Mesothelial cell of epicardium (in vitro differentiated cells): ENCODE results near the gene RAI1. TPM values are rescaled to one million over a fixed set of nuclear protein-coding genes. Genes with fewer than 3 reads are reported as not detected.

Source experiments
- DNase-seq, 2 experiments: peaks; one replicate each; pipeline ENCODE4 v3.0.0; 2021; ENCODE audit warnings: low spot score in 2 of 2; ENCODE audit not compliant: unreplicated experiment in 2 of 2
- H3K27ac Mint-ChIP-seq: 2 replicates; pipeline ENCODE4 v1.8.0; 2021; ENCODE audit warnings: mixed read lengths
- H3K27me3 Mint-ChIP-seq: 2 replicates; pipeline ENCODE4 v1.8.0; 2021; ENCODE audit warnings: low read depth, mixed read lengths
- H3K36me3 Mint-ChIP-seq: 2 replicates; pipeline ENCODE4 v1.8.0; 2021; ENCODE audit warnings: mixed read lengths
- H3K4me1 Mint-ChIP-seq: 2 replicates; pipeline ENCODE4 v1.8.0; 2021; ENCODE audit warnings: mixed read lengths
- H3K4me3 Mint-ChIP-seq: 2 replicates; pipeline ENCODE4 v1.8.0; 2021; ENCODE audit warnings: mild to moderate bottlenecking, moderate library complexity, mixed read lengths
- H3K9me3 Mint-ChIP-seq: 2 replicates; pipeline ENCODE4 v1.8.0; 2021; ENCODE audit warnings: mixed read lengths
- total RNA-seq: library from RNA; stranded (reverse); gene quantifications from 3 replicates; pipeline ENCODE4 v1.2.1, GENCODE V29; 2021
- TF ChIP-seq, protein P1 (sequence below): fragments of 200-600 bp; sonication (generic); IDR thresholded peaks from one replicate; pipeline ENCODE4 v1.5.0; 2021; ENCODE audit warnings: antibody characterized with exemption; ENCODE audit not compliant: unreplicated experiment

Gene RAI1
- total RNA-seq, 1 donor from 2014 or later = 137 TPM

DNA sequence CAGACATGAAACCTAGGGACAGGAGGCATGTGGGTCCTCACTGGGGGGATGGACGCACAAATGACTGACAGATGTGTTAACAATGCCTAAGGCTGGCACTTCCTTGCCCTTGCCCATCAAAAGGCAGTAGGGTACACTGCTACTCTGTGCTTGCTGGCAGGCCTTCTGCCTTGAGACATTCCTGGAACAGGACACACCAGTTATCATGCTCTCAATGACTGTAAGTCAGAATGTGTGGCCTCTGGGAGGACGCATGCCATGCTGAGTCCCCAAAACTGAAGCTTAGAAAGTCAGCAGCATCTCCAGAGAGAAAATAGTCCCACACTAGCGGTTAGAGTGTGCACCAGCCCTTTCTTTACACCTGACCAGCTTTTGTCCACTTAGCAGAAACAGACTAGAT, 171.7 kb downstream of the RAI1 start:
- no peak overlapping the region for H3K4me3 Mint-ChIP-seq
- no peaks in the 10 kb centered on the region for H3K9me3 Mint-ChIP-seq
- TF ChIP-seq, protein P1, sequence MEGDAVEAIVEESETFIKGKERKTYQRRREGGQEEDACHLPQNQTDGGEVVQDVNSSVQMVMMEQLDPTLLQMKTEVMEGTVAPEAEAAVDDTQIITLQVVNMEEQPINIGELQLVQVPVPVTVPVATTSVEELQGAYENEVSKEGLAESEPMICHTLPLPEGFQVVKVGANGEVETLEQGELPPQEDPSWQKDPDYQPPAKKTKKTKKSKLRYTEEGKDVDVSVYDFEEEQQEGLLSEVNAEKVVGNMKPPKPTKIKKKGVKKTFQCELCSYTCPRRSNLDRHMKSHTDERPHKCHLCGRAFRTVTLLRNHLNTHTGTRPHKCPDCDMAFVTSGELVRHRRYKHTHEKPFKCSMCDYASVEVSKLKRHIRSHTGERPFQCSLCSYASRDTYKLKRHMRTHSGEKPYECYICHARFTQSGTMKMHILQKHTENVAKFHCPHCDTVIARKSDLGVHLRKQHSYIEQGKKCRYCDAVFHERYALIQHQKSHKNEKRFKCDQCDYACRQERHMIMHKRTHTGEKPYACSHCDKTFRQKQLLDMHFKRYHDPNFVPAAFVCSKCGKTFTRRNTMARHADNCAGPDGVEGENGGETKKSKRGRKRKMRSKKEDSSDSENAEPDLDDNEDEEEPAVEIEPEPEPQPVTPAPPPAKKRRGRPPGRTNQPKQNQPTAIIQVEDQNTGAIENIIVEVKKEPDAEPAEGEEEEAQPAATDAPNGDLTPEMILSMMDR = no peak
- H3K36me3 Mint-ChIP-seq = peaks cover 7% of the 10 kb centered on the region
- H3K27ac Mint-ChIP-seq = no peak overlapping the region
- H3K4me1 Mint-ChIP-seq = peaks cover 35% of the 10 kb centered on the region
- no peaks in the 10 kb centered on the region for H3K27me3 Mint-ChIP-seq
- no peak for DNase-seq

DNA sequence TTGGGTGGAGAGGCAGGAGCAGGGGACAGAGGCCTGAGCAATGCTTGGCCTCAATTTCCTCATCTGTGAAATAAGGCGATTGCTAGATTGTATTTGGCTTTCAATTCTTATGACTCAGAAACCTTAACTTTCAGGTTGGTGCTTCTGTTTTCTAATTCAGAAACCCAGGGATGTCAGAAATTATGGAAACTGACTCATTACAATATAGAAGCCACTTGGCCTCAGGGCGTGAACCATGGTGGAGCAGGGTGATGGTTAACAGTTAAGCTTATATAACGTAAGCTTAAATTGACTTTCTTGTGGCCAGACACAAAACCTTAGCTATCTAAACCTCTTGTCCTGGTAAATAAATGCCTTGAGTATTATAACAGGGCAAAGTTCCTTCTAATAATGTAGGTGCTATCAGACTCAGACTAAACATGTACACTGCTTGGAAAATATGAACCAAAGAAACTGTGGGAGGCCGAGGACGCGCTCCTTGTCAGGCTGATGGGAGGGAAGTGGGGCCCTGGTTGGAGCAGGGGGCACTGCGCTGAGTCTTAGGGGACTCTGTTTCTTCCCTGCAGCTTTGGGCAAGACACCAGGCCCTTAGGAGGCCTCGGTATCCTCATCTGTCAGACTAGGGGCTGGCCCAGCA, 172.7 kb downstream of the RAI1 start:
- Mint-ChIP-seq H3K36me3 (peaks cover 7% of the 10 kb centered on the region), H3K27ac (peak overlapping the region; percentile 4), H3K4me3 (no peak overlapping the region), H3K27me3 (no peaks in the 10 kb centered on the region), H3K9me3 (no peaks in the 10 kb centered on the region), H3K4me1 (peaks cover 35% of the 10 kb centered on the region)
- TF ChIP-seq, protein P1 = no peak
- DNase-seq = no peak

DNA sequence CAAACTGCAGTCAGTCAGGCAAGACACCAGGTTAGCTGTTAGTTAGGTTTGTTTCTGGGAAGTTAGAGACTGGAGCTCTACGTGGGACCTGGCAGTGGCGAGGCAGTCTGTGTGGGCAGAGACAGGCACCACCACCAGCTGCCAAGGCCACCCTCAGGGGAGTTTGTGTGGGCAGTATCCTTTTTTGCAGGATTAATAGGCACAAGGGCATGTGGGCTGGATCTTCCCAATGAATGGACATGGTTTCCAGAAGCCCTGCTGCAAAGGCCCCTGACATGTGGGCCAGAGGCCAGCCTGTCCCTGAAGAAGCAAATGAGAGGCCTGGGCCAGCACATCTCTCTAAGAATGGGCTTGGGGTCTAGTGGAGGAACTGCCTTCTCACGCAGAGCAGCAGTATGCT, 174.7 kb downstream of the RAI1 start:
- DNase-seq = no peak
- H3K4me1 Mint-ChIP-seq = peaks cover 26% of the 10 kb centered on the region
- H3K36me3 Mint-ChIP-seq = peaks cover 2% of the 10 kb centered on the region
- TF ChIP-seq, protein P1 = no peak
- no peak overlapping the region for H3K4me3 Mint-ChIP-seq
- no peaks in the 10 kb centered on the region for H3K27me3 Mint-ChIP-seq
- no peaks in the 10 kb centered on the region for H3K9me3 Mint-ChIP-seq
- peak overlapping the region; percentile 78 for H3K27ac Mint-ChIP-seq

DNA sequence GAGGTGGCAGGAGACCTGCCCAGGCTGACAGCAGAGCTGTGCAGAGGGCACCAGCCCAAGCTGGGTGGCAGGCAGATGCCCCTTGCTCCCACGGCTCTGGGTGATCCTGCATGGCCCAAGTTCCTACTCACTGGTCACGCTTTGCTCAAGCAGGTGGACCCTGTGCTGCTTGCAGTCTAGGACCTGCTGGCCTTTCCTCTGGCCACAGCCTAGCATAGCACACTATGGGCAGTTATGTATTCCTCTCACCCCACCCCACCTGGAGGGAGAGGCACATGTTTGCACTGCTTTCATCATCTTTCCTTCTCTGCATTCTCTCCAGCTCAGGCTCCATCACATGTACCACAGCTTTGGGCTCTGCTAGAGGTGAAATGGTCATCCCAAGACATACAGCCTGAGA, 175.1 kb downstream of the RAI1 start:
- Mint-ChIP-seq H3K36me3 (peaks cover 2% of the 10 kb centered on the region), H3K27me3 (no peaks in the 10 kb centered on the region), H3K27ac (no peak overlapping the region), H3K4me3 (no peak overlapping the region), H3K9me3 (no peaks in the 10 kb centered on the region), H3K4me1 (peaks cover 22% of the 10 kb centered on the region)
- TF ChIP-seq, protein P1 = no peak
- DNase-seq = no peak

DNA sequence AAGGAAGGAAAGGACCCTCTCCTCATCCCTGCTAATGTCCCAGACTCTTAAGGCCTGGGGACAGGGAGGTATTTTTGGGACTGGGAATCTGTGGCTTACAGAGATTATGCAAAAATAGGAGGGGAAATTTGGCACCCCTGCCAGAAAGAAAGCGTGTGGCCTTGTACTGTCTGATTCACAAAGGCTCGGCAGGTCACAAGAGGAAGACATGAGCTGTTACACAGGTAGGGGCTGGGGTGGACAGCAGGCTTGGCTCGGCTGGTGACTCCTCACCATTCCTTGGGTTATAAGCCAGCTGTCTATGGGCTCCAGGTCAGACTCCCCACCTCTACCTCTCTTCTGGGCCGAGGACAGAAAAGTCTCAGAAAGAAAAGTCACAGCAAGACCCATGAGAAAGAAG, 176.2 kb downstream of the RAI1 start:
- DNase-seq = no peak
- Mint-ChIP-seq H3K4me3 (no peak overlapping the region), H3K9me3 (no peaks in the 10 kb centered on the region), H3K27ac (no peak overlapping the region), H3K4me1 (peaks cover 13% of the 10 kb centered on the region), H3K27me3 (no peaks in the 10 kb centered on the region), H3K36me3 (peaks cover 2% of the 10 kb centered on the region)
- TF ChIP-seq, protein P1 = no peak
